Activated naive CD4-positive, alpha-beta T cell treated with anti-CD3 and anti-CD28 coated beads for 36 hours (primary cell): ENCODE results near the gene HMGN2. TPM values are rescaled to one million over a fixed set of nuclear protein-coding genes. Genes with fewer than 3 reads are reported as not detected.

Experiments used
- CTCF ChIA-PET: fragments of 350-600 bp; sonication (Branson Sonifier 250); formaldehyde crosslinking; loops from one replicate; lab custom pipeline; 2021; ENCODE audit warnings: antibody characterized with exemption; lab: Charles Lee
- DNase-seq: peaks from one replicate; pipeline ENCODE4 v3.0.0-alpha.2; 2020
- H3K27ac Mint-ChIP-seq: one replicate; pipeline ENCODE4 v1.8.0; 2021; ENCODE audit warnings: mild to moderate bottlenecking, mixed read lengths
- H3K27me3 Mint-ChIP-seq: one replicate; pipeline ENCODE4 v1.8.0; 2021; ENCODE audit warnings: low read depth, mixed read lengths
- H3K36me3 Mint-ChIP-seq: one replicate; pipeline ENCODE4 v1.8.0; 2021; ENCODE audit warnings: low read depth, mixed read lengths
- H3K4me1 Mint-ChIP-seq: one replicate; pipeline ENCODE4 v1.8.0; 2021; ENCODE audit warnings: low read depth, mixed read lengths
- H3K4me3 Mint-ChIP-seq: one replicate; pipeline ENCODE4 v1.8.0; 2021; ENCODE audit warnings: mild to moderate bottlenecking, moderate library complexity, mixed read lengths
- H3K9me3 Mint-ChIP-seq: one replicate; pipeline ENCODE4 v1.8.0; 2021; ENCODE audit warnings: mixed read lengths
- intact Hi-C: fragments of 100-400 bp; cut with micrococcal nuclease; formaldehyde crosslinking; loops from one replicate; pipeline ENCODE4 v1.15.1; 2023
- total RNA-seq, 2 experiments: library from RNA; stranded (reverse); gene quantifications; one replicate each; pipeline ENCODE4 v1.2.3, GENCODE V29; 2021

Gene HMGN2
- total RNA-seq, 2 experiments from 2014 or later = 883 to 886 TPM

DNA sequence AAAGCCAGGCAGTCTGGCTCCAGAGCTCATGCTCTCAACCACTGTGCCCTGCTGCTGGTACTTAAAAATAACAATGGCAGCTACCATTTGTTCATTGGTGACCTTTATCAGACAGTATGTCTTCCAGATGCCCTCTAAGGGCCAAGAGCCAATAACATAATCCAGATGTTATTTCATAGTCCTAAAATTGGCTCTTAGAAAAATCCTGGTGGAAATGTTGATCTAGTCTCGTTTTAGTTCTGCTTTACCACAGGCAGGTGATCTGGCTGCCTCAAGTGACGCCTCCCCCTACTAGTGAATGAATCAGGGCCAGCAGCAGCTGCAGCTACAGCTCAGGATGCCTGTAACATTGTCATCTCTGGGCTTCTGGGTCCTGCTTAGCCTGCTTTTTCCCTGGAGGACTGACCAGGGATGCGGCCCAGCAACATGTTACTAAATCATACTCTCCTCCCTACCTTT lies 12.6 kb upstream of the HMGN2 start:
- CTCF ChIA-PET = interaction anchor here (2.6 kb wide), 1 partner anchor 43 kb away, joined by 8 read pairs; no protein-coding TSS in a partner anchor
- Mint-ChIP-seq H3K27me3 (no peaks in the 10 kb centered on the region), H3K36me3 (peaks cover 23% of the 10 kb centered on the region), H3K4me1 (no peaks in the 10 kb centered on the region), H3K9me3 (no peaks in the 10 kb centered on the region), H3K27ac (no peak overlapping the region), H3K4me3 (no peak overlapping the region)
- intact Hi-C loops = no loop called here
- no peak for DNase-seq

DNA sequence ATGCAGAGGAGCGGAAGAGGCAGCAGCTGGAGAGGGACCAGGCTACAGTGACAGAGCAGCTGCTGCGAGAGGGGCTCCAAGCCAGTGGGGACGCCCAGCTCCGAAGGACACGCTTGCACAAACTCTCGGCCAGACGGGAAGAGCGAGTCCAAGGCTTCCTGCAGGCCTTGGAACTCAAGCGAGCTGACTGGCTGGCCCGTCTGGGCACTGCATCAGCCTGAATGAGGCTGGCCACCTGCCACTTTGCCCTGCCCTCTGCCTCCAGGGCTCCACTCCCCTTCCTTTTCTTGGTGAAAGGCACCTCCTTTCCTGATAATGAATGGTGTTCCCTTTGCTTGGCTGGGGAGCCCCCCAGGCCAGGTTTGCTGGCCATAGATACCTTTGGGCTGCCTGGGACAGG lies 3.3 kb upstream of the HMGN2 start:
- H3K36me3 Mint-ChIP-seq = peaks cover 31% of the 10 kb centered on the region

DNA sequence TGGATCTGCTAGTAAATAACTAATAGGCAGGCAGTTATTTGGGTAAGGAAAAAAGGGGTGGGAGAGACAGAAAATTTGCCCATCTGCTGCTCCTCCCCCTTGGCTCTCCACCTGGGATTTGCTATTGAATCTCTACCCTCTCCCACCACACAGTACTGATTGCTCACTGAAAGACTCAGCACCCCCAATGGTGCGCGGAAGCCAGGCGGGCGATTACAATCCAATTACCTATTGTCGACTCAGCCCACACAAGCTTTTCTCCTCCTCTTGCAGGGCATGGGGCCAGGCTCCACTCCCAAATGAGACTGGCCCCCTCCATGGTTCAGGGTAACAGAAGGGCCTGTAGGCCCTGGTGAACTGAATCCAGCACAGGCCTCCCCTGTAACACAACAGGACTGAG lies 2.7 kb upstream of the HMGN2 start:
- CTCF ChIA-PET = interaction anchor here (0.6 to 1.2 kb wide), 6 partner anchors 9 to 281 kb away, joined by 3 to 7 read pairs (median 4); no protein-coding TSS in a partner anchor
- Mint-ChIP-seq H3K36me3 (peaks cover 37% of the 10 kb centered on the region), H3K9me3 (no peaks in the 10 kb centered on the region), H3K27me3 (no peaks in the 10 kb centered on the region), H3K4me1 (peaks cover 32% of the 10 kb centered on the region), H3K4me3 (no peak overlapping the region), H3K27ac (no peak overlapping the region)
- intact Hi-C loops = no loop called here
- DNase-seq = no peak

More for the DNA sequence above, 3.3 kb upstream of the HMGN2 start:
- H3K27me3 Mint-ChIP-seq = no peaks in the 10 kb centered on the region
- H3K4me3 Mint-ChIP-seq = no peak overlapping the region
- intact Hi-C loops = no loop called here
- no peak overlapping the region for H3K27ac Mint-ChIP-seq
- CTCF ChIA-PET = interaction anchor here (0.6 kb wide), 1 partner anchor 20 kb away, joined by 3 read pairs; no protein-coding TSS in a partner anchor
- DNase-seq = no peak
- H3K4me1 Mint-ChIP-seq = peaks cover 25% of the 10 kb centered on the region
- no peaks in the 10 kb centered on the region for H3K9me3 Mint-ChIP-seq

DNA sequence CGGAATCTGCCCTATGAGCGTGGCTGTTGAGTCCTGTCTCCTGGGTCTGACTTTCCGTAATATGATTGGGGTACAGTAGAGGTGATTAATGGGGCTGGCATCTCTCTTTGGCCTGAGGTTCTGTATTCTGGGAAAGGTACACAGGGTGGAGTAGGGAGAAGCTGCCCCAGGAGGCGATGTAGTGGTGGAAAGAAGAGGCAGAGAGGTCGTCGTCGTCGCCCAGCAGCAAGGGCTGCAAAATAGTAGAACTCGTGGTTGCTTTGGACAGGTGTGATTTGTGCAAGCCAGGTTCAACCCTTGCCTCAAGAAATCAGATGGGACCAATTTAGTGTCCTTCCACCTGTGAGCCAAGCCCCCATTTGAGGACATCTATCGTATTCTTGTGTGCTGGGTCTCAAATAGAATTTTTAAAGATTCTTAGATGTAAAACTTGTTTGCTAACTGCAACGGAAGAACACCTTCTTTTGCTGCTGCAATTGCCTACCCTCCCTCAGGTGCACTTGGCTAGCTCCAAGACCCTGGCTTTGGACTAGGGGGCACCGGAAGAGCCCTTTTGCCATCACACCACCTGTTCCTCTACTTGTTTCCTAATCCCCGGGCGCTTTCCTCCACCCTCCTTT lies 1.3 kb upstream of the HMGN2 start:
- H3K36me3 Mint-ChIP-seq = peaks cover 41% of the 10 kb centered on the region
- H3K9me3 Mint-ChIP-seq = no peaks in the 10 kb centered on the region
- CTCF ChIA-PET = interaction anchor here (0.7 to 2.0 kb wide), 7 partner anchors 11 to 1406 kb away, joined by 3 to 7 read pairs (median 4); no protein-coding TSS in a partner anchor
- peak overlapping the region; percentile 68 for H3K27ac Mint-ChIP-seq
- H3K4me3 Mint-ChIP-seq = peak overlapping the region; percentile 87
- intact Hi-C loops = loop anchor here (5.0 kb wide), 3 partner anchors 154 to 564 kb away; partner anchors contain the start of genes CD52 and STMN1
- DNase-seq = no peak
- H3K27me3 Mint-ChIP-seq = no peaks in the 10 kb centered on the region
- H3K4me1 Mint-ChIP-seq = peaks cover 40% of the 10 kb centered on the region

DNA sequence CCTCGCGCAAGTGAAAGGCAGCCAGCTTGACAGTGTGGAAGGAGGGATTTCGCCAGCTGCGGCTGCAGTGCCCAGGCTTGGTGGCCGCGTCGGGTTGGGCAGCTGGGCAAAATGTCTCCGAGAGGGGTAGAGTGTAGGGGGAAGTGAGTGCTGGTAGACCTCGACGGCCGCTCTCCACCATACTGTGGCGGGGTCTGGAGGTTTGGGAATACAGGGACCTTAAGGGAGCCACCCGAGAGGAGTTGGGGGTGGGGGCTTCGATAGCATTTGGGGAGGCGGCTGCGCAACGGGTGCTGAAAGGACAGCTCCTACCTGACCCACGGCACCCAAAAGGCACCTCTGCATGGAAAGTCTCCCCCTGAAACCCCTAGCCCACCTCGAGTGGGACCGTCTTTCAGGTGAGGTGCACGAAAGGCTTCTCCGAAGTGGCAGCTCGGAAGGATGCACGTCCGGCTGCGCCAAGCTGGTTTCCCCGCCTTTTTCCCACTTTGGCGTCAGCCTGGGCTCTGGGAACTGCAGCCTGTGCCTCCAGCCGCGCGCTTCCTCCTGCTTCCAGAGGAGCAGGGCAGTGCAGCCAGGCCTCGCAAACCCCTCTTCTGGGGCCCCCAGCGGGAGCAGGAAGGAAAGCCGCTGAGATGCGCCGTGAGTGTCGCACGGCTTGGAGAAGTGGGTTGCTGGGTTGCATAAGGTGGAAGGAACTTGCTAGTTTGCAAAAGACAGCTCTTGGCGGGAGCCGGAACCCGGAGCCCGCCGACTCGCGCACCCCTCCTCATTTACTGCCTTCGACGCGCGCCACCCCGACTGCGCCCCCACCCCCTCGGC lies 531 bp upstream of the HMGN2 start:
- H3K36me3 Mint-ChIP-seq = peaks cover 47% of the 10 kb centered on the region
- intact Hi-C loops = loop anchor here (1.0 to 5.0 kb wide), 8 partner anchors 29 to 564 kb away; partner anchors contain the start of genes CD52, DHDDS, NUDC and STMN1
- H3K9me3 Mint-ChIP-seq = no peaks in the 10 kb centered on the region
- DNase-seq = peak; percentile 57
- H3K27ac Mint-ChIP-seq = peak overlapping the region; percentile 97
- peak overlapping the region; percentile 87 for H3K4me3 Mint-ChIP-seq
- H3K4me1 Mint-ChIP-seq = peaks cover 46% of the 10 kb centered on the region
- H3K27me3 Mint-ChIP-seq = no peaks in the 10 kb centered on the region
- CTCF ChIA-PET = interaction anchor here (0.5 to 2.0 kb wide), 3 partner anchors 33 to 110 kb away, joined by 3 to 7 read pairs (median 3); no protein-coding TSS in a partner anchor

DNA sequence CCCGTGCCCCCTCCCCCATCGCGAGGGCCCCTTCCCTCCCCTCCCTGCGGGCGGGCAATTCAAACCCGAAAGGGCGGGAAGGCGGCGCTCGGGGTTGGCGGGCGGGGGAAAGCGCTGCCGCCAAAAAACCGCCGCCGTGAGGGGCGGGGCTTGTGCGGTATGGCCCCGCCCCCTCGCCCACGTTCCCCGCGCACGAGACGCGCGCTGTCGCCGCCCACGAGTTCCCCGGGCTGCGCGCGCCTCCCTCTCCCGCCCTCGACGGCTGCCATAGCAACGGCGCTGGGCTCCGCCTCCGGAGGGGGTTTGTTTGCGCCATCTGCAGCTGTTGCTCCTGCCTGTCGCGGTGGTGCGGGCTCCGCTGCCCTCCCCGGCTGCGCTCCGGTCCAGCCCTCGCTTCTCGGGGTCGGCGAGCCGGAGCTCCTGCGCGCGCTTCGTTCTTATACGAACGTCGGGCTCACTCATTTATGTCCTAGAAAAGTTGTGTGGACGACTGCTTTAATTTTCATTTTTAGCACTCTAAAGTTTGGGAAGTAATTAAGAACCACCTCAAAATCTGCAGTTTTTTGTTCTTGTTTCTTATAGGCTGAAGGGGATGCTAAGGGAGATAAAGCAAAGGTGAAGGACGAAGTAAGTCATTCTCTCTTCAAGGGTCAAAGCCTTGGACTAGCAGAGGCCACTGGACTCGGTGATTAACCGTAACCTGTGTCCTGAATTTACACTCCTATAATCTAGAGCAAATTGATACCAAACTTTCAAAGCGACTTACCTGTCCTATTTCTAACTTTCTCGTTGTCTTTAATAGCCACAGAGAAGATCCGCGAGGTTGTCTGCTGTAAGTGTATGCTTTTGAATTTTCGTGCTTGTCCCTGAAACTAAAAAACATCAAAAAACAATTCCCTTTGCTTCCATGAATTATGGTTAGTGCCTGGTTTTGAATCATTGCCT lies 933 bp downstream of the HMGN2 start:
- peaks cover 49% of the 10 kb centered on the region for H3K4me1 Mint-ChIP-seq
- no peaks in the 10 kb centered on the region for H3K27me3 Mint-ChIP-seq
- H3K9me3 Mint-ChIP-seq = no peaks in the 10 kb centered on the region
- intact Hi-C loops = loop anchor here (1.0 to 5.0 kb wide), 8 partner anchors 27 to 566 kb away; partner anchors contain the start of genes CD52, DHDDS, NUDC and STMN1
- peak overlapping the region; percentile 87 for H3K4me3 Mint-ChIP-seq
- peak; percentile 96 for DNase-seq
- CTCF ChIA-PET = interaction anchor here (0.7 to 0.8 kb wide), 2 partner anchors 34 to 66 kb away, joined by 3 read pairs; no protein-coding TSS in a partner anchor
- H3K27ac Mint-ChIP-seq = peak overlapping the region; percentile 71
- H3K36me3 Mint-ChIP-seq = peaks cover 53% of the 10 kb centered on the region

DNA sequence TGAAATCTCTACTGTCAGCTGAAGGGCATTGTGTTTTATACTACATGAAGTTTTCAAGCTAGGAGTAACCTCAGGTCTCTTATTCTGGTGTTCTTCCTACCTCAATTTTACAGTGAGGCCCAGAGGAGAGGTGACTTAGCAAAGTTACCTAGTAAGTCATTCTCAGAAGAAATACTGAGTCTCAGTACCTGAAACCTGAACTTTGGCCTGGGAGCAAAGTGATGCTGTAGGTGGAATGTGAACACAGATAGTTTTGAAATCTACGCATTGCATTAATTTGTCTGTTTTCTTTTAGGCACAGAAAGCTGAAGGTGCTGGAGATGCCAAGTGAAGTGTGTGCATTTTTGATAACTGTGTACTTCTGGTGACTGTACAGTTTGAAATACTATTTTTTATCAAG lies 2.6 kb downstream of the HMGN2 start:
- Mint-ChIP-seq H3K36me3 (peaks cover 51% of the 10 kb centered on the region), H3K9me3 (no peaks in the 10 kb centered on the region), H3K4me1 (peaks cover 49% of the 10 kb centered on the region), H3K4me3 (peak overlapping the region; percentile 87), H3K27me3 (no peaks in the 10 kb centered on the region), H3K27ac (peak overlapping the region; percentile 72)
- DNase-seq = no peak
- CTCF ChIA-PET = interaction anchor here (0.8 kb wide), 1 partner anchor 26 kb away, joined by 3 read pairs; no protein-coding TSS in a partner anchor
- intact Hi-C loops = loop anchor here (5.0 kb wide), 3 partner anchors 158 to 568 kb away; partner anchors contain the start of genes CD52 and STMN1

DNA sequence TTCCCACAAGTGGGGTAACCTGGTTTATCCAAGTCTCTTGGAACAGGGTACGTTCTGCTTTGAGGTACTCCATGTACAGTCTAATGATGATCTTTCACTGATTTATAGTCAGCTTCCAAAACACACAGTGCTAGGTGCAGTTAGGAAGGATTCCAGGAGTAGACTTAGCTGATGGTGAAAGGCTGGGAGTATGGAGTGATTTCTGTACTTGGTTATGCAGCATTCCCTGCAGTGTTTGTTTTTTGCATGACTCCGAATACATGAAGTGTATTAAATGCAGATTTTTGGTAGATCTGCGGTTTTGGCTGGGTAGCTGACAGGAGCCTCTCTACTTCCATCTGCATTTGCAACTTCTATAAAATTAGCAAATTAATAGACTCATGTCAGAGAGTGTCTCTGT lies 3.7 kb downstream of the HMGN2 start:
- CTCF ChIA-PET = no interaction called here
- no peak overlapping the region for H3K4me3 Mint-ChIP-seq
- H3K27ac Mint-ChIP-seq = peak overlapping the region; percentile 71
- no peak for DNase-seq
- H3K9me3 Mint-ChIP-seq = no peaks in the 10 kb centered on the region
- H3K27me3 Mint-ChIP-seq = no peaks in the 10 kb centered on the region
- intact Hi-C loops = no loop called here
- peaks cover 39% of the 10 kb centered on the region for H3K4me1 Mint-ChIP-seq
- peaks cover 47% of the 10 kb centered on the region for H3K36me3 Mint-ChIP-seq

DNA sequence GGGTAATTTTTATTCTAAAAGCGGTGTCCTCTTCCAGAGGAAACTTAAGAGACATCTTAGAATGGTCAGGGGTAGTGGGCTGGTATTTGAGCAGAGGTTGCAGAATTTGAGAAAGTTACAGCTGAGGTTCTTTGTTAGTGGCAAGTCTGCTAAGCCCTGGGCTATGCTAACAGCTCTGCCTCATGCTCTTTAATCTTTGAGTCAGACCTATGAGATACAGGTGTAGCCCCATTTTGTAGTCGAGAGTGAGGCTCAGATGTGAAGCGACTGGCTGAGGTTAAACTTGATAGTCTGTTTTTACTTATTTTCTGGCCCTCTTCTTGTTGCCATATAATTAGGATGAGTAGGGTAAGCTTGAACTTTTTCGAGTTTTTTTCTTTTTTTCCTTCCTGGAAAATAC lies 4.7 kb downstream of the HMGN2 start:
- H3K27me3 Mint-ChIP-seq = no peaks in the 10 kb centered on the region
- DNase-seq = no peak
- H3K9me3 Mint-ChIP-seq = no peaks in the 10 kb centered on the region
- H3K27ac Mint-ChIP-seq = peak overlapping the region; percentile 71
- H3K4me3 Mint-ChIP-seq = no peak overlapping the region
- CTCF ChIA-PET = no interaction called here
- H3K4me1 Mint-ChIP-seq = peaks cover 33% of the 10 kb centered on the region
- intact Hi-C loops = no loop called here
- peaks cover 47% of the 10 kb centered on the region for H3K36me3 Mint-ChIP-seq

DNA sequence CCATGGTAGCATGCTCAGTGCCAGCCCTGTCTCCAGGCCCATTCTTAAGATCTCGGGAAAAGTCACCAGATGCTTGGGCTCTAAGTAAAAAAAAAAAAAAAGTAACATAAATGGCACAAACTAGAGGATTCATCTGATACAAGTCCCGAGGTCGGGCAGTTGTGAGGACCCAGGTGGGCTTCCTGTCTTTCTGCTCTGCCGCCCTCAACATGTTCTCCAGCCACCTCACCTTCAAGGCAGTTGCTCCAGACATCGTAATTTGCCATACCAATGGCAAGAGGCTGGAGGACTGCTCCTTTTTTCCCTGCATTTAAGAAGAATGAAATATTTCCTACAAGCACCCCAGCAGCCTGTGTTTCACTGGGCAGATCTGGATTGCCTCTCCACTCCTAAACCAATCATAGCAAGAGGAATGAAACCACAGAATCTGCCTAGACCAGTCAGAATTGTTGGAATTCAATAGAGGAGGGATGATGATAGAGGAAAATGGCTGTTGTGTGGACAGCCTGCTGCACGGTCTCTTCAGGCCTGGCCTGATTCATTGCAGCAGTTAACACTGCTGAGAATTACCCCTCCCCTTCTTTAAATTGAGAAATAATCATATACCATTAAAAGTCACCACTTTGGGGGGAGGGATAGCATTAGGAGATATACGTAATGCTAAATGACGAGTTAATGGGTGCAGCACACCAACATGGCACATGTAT lies 5.4 kb downstream of the HMGN2 start:
- no peaks in the 10 kb centered on the region for H3K9me3 Mint-ChIP-seq
- no peak overlapping the region for H3K4me3 Mint-ChIP-seq
- CTCF ChIA-PET = no interaction called here
- H3K4me1 Mint-ChIP-seq = peaks cover 37% of the 10 kb centered on the region
- H3K27ac Mint-ChIP-seq = peak overlapping the region; percentile 54
- DNase-seq = no peak
- no peaks in the 10 kb centered on the region for H3K27me3 Mint-ChIP-seq
- intact Hi-C loops = no loop called here
- H3K36me3 Mint-ChIP-seq = peaks cover 47% of the 10 kb centered on the region

DNA sequence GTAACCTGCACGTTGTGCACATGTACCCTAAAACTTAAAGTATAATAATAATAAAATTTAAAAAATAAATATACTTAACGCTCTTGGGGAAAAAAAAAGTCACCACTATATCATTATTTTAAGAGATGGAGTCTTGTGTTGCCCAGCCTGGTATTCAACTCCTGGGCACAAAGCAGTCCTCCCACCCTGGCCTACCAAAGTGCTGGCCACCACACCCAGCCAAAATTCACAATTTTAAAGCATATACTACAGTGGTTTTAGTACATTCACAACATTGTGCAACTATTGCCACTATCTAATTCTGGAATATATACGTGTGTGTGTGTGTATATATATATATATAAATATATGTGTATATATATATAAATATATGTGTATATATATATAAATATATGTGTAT lies 5.9 kb downstream of the HMGN2 start:
- no peaks in the 10 kb centered on the region for H3K9me3 Mint-ChIP-seq
- no peak for DNase-seq
- H3K4me3 Mint-ChIP-seq = no peak overlapping the region
- peaks cover 41% of the 10 kb centered on the region for H3K4me1 Mint-ChIP-seq
- CTCF ChIA-PET = no interaction called here
- peaks cover 44% of the 10 kb centered on the region for H3K36me3 Mint-ChIP-seq
- H3K27me3 Mint-ChIP-seq = no peaks in the 10 kb centered on the region
- intact Hi-C loops = no loop called here
- no peak overlapping the region for H3K27ac Mint-ChIP-seq
